ENCODE results near the gene TENM3.

GRCh38 chr4:182724414-182724813 is 481.2 kb downstream of the TENM3 start:
- TF ChIP-seq CTCF (IDR thresholded peaks at IDR 0.05; ENCODE audit: extremely low read depth in 1 of 2, insufficient read depth in 1 of 2, low read depth in 1 of 2, low read length in 2 of 2), result no peak
- no peak for TF ChIP-seq POLR2AphosphoS5 (IDR thresholded peaks at IDR 0.05; ENCODE audit: insufficient read depth, low read depth, low read length)
- TF ChIP-seq, protein P1, sequence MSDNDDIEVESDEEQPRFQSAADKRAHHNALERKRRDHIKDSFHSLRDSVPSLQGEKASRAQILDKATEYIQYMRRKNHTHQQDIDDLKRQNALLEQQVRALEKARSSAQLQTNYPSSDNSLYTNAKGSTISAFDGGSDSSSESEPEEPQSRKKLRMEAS (IDR thresholded peaks at IDR 0.05; ENCODE audit: insufficient read depth, insufficient read length), result no peak
- no peak for TF ChIP-seq EZH2 (IDR thresholded peaks at IDR 0.05; ENCODE audit: borderline replicate concordance, low read depth, low read length, severe bottlenecking)
- TF ChIP-seq POLR2A (IDR thresholded peaks at IDR 0.05; ENCODE audit: low read depth, low read length), result no peak
- no peak for TF ChIP-seq GATA2 (IDR thresholded peaks at IDR 0.05; ENCODE audit: insufficient read depth, insufficient read length, low read depth, low read length)
- TF ChIP-seq JUN (IDR thresholded peaks at IDR 0.05; ENCODE audit: borderline replicate concordance, insufficient read depth, insufficient read length, low read depth), result no peak
